ENCODE results near the gene NUP153. TPM values are rescaled to one million over a fixed set of nuclear protein-coding genes. Genes with fewer than 3 reads are reported as not detected.

Gene NUP153
- total RNA-seq, 1 donor from 2014 or later = 48.3 TPM

Other genes with a start within 250 kb of the NUP153 start
- gene FAM8A1, start 106.6 kb downstream of the NUP153 start, total RNA-seq = 19.5 TPM